K562 (cell line): ENCODE data around the gene CNOT2. TPM values are rescaled to one million over a fixed set of nuclear protein-coding genes. Genes with fewer than 3 reads are reported as not detected.

ENCODE experiments used
- DPF2 ChIP-seq: fragments of 450-650 bp; IDR thresholded peaks from 2 replicates; pipeline ENCODE4 v1.6.1; 2016
- GTF2F1 ChIP-seq: IDR thresholded peaks from 2 replicates; pipeline ENCODE4 v1.6.1; 2011; ENCODE audit warnings: low read depth, low read length, improper control_type of control experiment
- NONO ChIP-seq, 2 experiments: fragments of 200-400 bp in 1 of 2; fragments of 450-650 bp in 1 of 2; formaldehyde crosslinking in 1 of 2; IDR thresholded peaks; 2 replicates each; pipeline ENCODE4 v1.6.1; 2017; ENCODE audit warnings: low read depth in 2 of 2, mild to moderate bottlenecking in 2 of 2, moderate library complexity in 2 of 2, low read length in 1 of 2
- SREBF2 ChIP-seq: sonication (generic); formaldehyde crosslinking; IDR thresholded peaks from 2 replicates; pipeline ENCODE4 v1.4.0; 2020; ENCODE audit warnings: mild to moderate bottlenecking, missing genetic modification reagents
- TFE3 ChIP-seq: fragments of 450-650 bp; formaldehyde crosslinking; IDR thresholded peaks from 2 replicates; pipeline ENCODE4 v1.4.0; 2020; ENCODE audit warnings: mild to moderate bottlenecking, mixed read lengths
- U2AF2 ChIP-seq: fragments of 200-400 bp; formaldehyde crosslinking; optimal IDR thresholded peaks from 2 replicates; pipeline ENCODE3; 2017; ENCODE audit warnings: low read depth, mild to moderate bottlenecking, low read length
- ZNF280B ChIP-seq: fragments of 250-450 bp; sonication (Bioruptor Pico); IDR thresholded peaks from 2 replicates; pipeline ENCODE4 v1.5.1; 2021; ENCODE audit warnings: mild to moderate bottlenecking
- ZNF3 ChIP-seq: fragments of 250-450 bp; sonication (Bioruptor Pico); IDR thresholded peaks from 2 replicates; pipeline ENCODE4 v1.5.0; 2021; ENCODE audit warnings: mild to moderate bottlenecking, moderate library complexity
- ZNF655 ChIP-seq: fragments of 250-450 bp; sonication (Bioruptor Pico); IDR thresholded peaks from 2 replicates; pipeline ENCODE4 v1.5.0; 2021
- ZNF717 ChIP-seq: fragments of 250-450 bp; sonication (Bioruptor Pico); IDR thresholded peaks from 2 replicates; pipeline ENCODE4 v1.5.0; 2021
- polyA plus RNA-seq, 8 experiments: library from polyadenylated mRNA; depleted of rRNA in 4 of 8; stranded (reverse) in 5 of 8; unstranded in 3 of 8; fragments of >200 nt; fragmentation: Nextera tagmentation in 2 of 8; fragmentation: Illumina TruSeq in 1 of 8; extraction: Ambion mirVana in 2 of 8; extraction: Trizol in 1 of 8; gene quantifications; 2 replicates each; pipeline versions ENCODE4 v1.2.1 to v1.2.3, GENCODE V29; 2011 to 2014; ENCODE audit warnings: inconsistent platforms in 1 of 8, missing spikeins in 1 of 8
- total RNA-seq, 7 experiments: library from RNA; depleted of rRNA in 6 of 7; stranded (reverse); fragments of >200 nt in 6 of 7; fragmentation: Illumina TruSeq in 2 of 7; extraction: Trizol in 2 of 7; gene quantifications; 2 replicates each; pipeline versions ENCODE4 v1.2.1 to v1.2.3, GENCODE V29; 2011 to 2021; ENCODE audit warnings: low replicate concordance in 1 of 7

CNOT2 gene
- total and polyA plus RNA-seq, 9 of the 15 experiments (the other 6 are each of a cell fraction or from before 2014, with no cell fraction given), result 43.6 to 119 (median 84.4) TPM

- no peak for TF ChIP-seq NONO (IDR thresholded peaks at IDR 0.05; ENCODE audit: low read depth in 2 of 2, low read length in 1 of 2)
- no peak for TF ChIP-seq SREBF2 (CRISPR knock-in tag)
- no peak for TF ChIP-seq U2AF2
- TF ChIP-seq ZNF717 (CRISPR knock-in tag), result no peak
- TF ChIP-seq ZNF655 (CRISPR knock-in tag), result no peak
- no peak for TF ChIP-seq DPF2
- no peak for TF ChIP-seq ZNF280B (CRISPR knock-in tag)
- TF ChIP-seq TFE3 (CRISPR knock-in tag), result no peak
- TF ChIP-seq GTF2F1, result no peak
- no peak for TF ChIP-seq ZNF3 (CRISPR knock-in tag)
These were observed 129.6 kb downstream of the CNOT2 start (continued) for GRCh38 chr12:70372881-70373280.
